HepG2 (cell line): ENCODE data around the gene GHR. TPM values are rescaled to one million over a fixed set of nuclear protein-coding genes. Genes with fewer than 3 reads are reported as not detected.

Experiments
- ATAC-seq: fragments of 200-7000 bp; cut with Tn5 transposase; 3 replicates; pipeline ENCODE4 v1.9.1; 2020; ENCODE audit warnings: mild to moderate bottlenecking, moderate library complexity
- BruUV-seq: library from RNA; stranded (reverse); fragments of 400-500 nt; replicated peaks from 2 replicates; lab custom pipeline; 2021; lab: Mats Ljungman, UMichigan
- CTCF ChIA-PET: fragments of 300-600 bp; formaldehyde crosslinking; extraction: SDS; loops from one replicate; lab custom pipeline; 2021; ENCODE audit warnings: low total read pairs, inconsistent platforms, low intra/inter-chr PET ratio; lab: Yijun Ruan, JAX
- POLR2A ChIA-PET: fragments of 350-600 bp; sonication (Branson Sonifier 250); formaldehyde crosslinking; loops from one replicate; lab custom pipeline; 2020; ENCODE audit warnings: antibody characterized with exemption, inconsistent platforms; lab: Yijun Ruan, JAX
- DNase-seq: peaks from one replicate; pipeline ENCODE4 v3.0.0-alpha.2; 2015; ENCODE audit warnings: low spot score
- FAIRE-seq: peaks from 3 replicates; lab custom pipeline; 2011; peaks lifted over from hg19 to GRCh38; lab: Jason Lieb, UNC
- H2AFZ ChIP-seq: one replicate; pipeline ENCODE4 v1.6.1; 2011; ENCODE audit warnings: low read length, inconsistent platforms
- H3K27ac ChIP-seq: fragments of 300-600 bp; 3 replicates; pipeline ENCODE4 v1.8.0; 2011; ENCODE audit warnings: mixed run types, mild to moderate bottlenecking, mixed read lengths, low read length, inconsistent platforms; ENCODE audit not compliant: insufficient read depth; ENCODE audit errors: extremely low read length
- H3K27me3 ChIP-seq, 2 experiments: fragments of 200-600 bp in 1 of 2; 2 replicates in 1 of 2; 3 replicates in 1 of 2; pipeline versions ENCODE4 v1.6.0 to v1.8.0; 2011; ENCODE audit warnings: low read length in 2 of 2, mild to moderate bottlenecking in 2 of 2, moderate library complexity in 2 of 2, inconsistent platforms in 1 of 2; ENCODE audit not compliant: insufficient read depth in 2 of 2, control insufficient read depth in 1 of 2
- H3K36me3 ChIP-seq, 2 experiments: fragments of 200-600 bp in 1 of 2; replicated peaks in 1 of 2; 2 replicates in 1 of 2; 3 replicates in 1 of 2; pipeline versions ENCODE4 v1.5.1 to v1.8.0; 2011; ENCODE audit warnings: low read length in 2 of 2, inconsistent platforms in 1 of 2; ENCODE audit not compliant: insufficient read depth in 2 of 2, control insufficient read depth in 1 of 2
- H3K4me1 ChIP-seq: 2 replicates; pipeline ENCODE4 v1.5.1; 2012; ENCODE audit warnings: low read length, inconsistent platforms; ENCODE audit not compliant: insufficient read depth
- H3K4me2 ChIP-seq: 2 replicates; pipeline ENCODE4 v1.6.0; 2011; ENCODE audit warnings: low read depth, low read length, inconsistent platforms
- H3K4me3 ChIP-seq, 3 experiments: fragments of 200-600 bp in 1 of 3; sonication (generic), shearing (Covaris generic) in 1 of 3; replicated peaks in 1 of 3; 2 replicates each; pipeline ENCODE4 v1.5.1; 2011 to 2016; ENCODE audit warnings: low read length in 3 of 3, inconsistent platforms in 2 of 3, low read depth in 2 of 3, mild to moderate bottlenecking in 2 of 3, control low read depth in 1 of 3, mixed read lengths in 1 of 3; ENCODE audit not compliant: insufficient read depth in 1 of 3
- H3K79me2 ChIP-seq: one replicate; pipeline ENCODE4 v1.6.1; 2011; ENCODE audit warnings: low read length, inconsistent platforms; ENCODE audit not compliant: insufficient read depth
- H3K9ac ChIP-seq: 2 replicates; pipeline ENCODE4 v1.6.0; 2011; ENCODE audit warnings: mild to moderate bottlenecking, low read depth, low read length, inconsistent platforms; ENCODE audit not compliant: insufficient read depth
- H3K9me3 ChIP-seq: 2 replicates; pipeline ENCODE4 v1.5.1; 2012; ENCODE audit warnings: mild to moderate bottlenecking, low read length
- H4K20me1 ChIP-seq: 2 replicates; pipeline ENCODE4 v1.6.0; 2011; ENCODE audit warnings: inconsistent platforms, mild to moderate bottlenecking, low read length, moderate library complexity; ENCODE audit not compliant: insufficient read depth
- ATF7 ChIP-seq, 2 experiments: fragments of 450-650 bp in 1 of 2; sonication (generic) in 1 of 2; formaldehyde crosslinking in 1 of 2; IDR thresholded peaks; 2 replicates each; pipeline versions ENCODE4 v1.4.0 to v1.6.1; 2016 to 2020; ENCODE audit warnings: antibody characterized with exemption in 1 of 2, mild to moderate bottlenecking in 1 of 2, missing genetic modification reagents in 1 of 2
- GMEB1 ChIP-seq: sonication (generic); formaldehyde crosslinking; IDR thresholded peaks from 2 replicates; pipeline ENCODE4 v1.5.1; 2020; ENCODE audit warnings: missing genetic modification reagents, mild to moderate bottlenecking, borderline replicate concordance
- JARID2 ChIP-seq: sonication (generic); formaldehyde crosslinking; IDR thresholded peaks from 2 replicates; pipeline ENCODE4 v1.8.1; 2023; ENCODE audit warnings: missing genetic modification reagents, inconsistent platforms; ENCODE audit not compliant: insufficient replicate concordance
- KLF9 ChIP-seq: IDR thresholded peaks from 2 replicates; pipeline ENCODE4 v1.6.1; 2016; ENCODE audit warnings: low read depth
- RAD21 ChIP-seq: fragments of 450-650 bp; formaldehyde crosslinking; IDR thresholded peaks from 2 replicates; pipeline ENCODE4 v1.5.0; 2020; ENCODE audit warnings: mild to moderate bottlenecking
- RFXAP ChIP-seq: sonication (generic); formaldehyde crosslinking; IDR thresholded peaks from 2 replicates; pipeline ENCODE4 v1.4.0; 2020; ENCODE audit warnings: missing genetic modification reagents, borderline replicate concordance
- STAG1 ChIP-seq: sonication (generic); formaldehyde crosslinking; IDR thresholded peaks from 2 replicates; pipeline ENCODE4 v1.4.0; 2020; ENCODE audit warnings: missing genetic modification reagents
- ZNF354B ChIP-seq: sonication (generic); formaldehyde crosslinking; IDR thresholded peaks from 2 replicates; pipeline ENCODE4 v1.8.0; 2022; ENCODE audit warnings: mild to moderate bottlenecking, missing genetic modification reagents
- WGBS: methylation state at CpG from one replicate; pipeline ENCODE4 v1.1.6; 2017; ENCODE audit warnings: low lambda C conversion rate; 5-methylcytosine and 5-hydroxymethylcytosine counted together
- in situ Hi-C: cut with HindIII; loops from 2 replicates; pipeline ENCODE4 v1.10.0; 2017; ENCODE audit warnings: low pct_unique_long_range_greater_than_20kb; ENCODE audit not compliant: extremely low pct_ligation_motif_present
- intact Hi-C: fragments of 100-400 bp; cut with micrococcal nuclease; formaldehyde crosslinking; loops from one replicate; pipeline ENCODE4 v1.10.0; 2022; ENCODE audit not compliant: unreplicated experiment
- polyA plus RNA-seq, 8 experiments: library from polyadenylated mRNA; depleted of rRNA in 3 of 8; stranded (reverse) in 7 of 8; unstranded in 1 of 8; fragments of >200 nt; fragmentation: Illumina TruSeq in 4 of 8; extraction: Trizol in 4 of 8; gene quantifications; 2 replicates each; pipeline versions ENCODE4 v1.2.1 to v1.2.3, GENCODE V29; 2011 to 2016; ENCODE audit warnings: low read depth in 4 of 8, missing spikeins in 1 of 8, mixed read lengths in 1 of 8; ENCODE audit not compliant: insufficient read depth in 1 of 8
- total RNA-seq, 5 experiments: library from RNA; depleted of rRNA; stranded (reverse); fragments of >200 nt; fragmentation: Illumina TruSeq; extraction: Trizol; gene quantifications; 2 replicates each; pipeline ENCODE4 v1.2.3, GENCODE V29; 2016; ENCODE audit warnings: low read depth in 1 of 5
- TF ChIP-seq, protein P1 (sequence below): sonication (generic); formaldehyde crosslinking; IDR thresholded peaks from 2 replicates; pipeline ENCODE4 v1.5.0; 2020; ENCODE audit warnings: mild to moderate bottlenecking, missing genetic modification reagents, moderate library complexity

GHR gene
- total and polyA plus RNA-seq, 2 of the 13 experiments (the other 11 are each of a cell fraction or from before 2014, with no cell fraction given), result 0.07 TPM; not detected in 1

- WGBS, result 34% methylated on average over 1 of the region's 1 CpG
- no peaks in the 10 kb centered on the region for H3K36me3 ChIP-seq
- H3K4me3 ChIP-seq, result no peak overlapping the region
- no peak overlapping the region for H3K27ac ChIP-seq
- DNase-seq (no peak), ATAC-seq (no peak)
- TF ChIP-seq RAD21 (CRISPR knock-in tag) (no peak), GMEB1 (no peak), ZNF354B (no peak), KLF9 (CRISPR knock-in tag) (no peak), ATF7 (IDR thresholded peaks at IDR 0.05) (peak; percentile 86), ATF7 (CRISPR knock-in tag; IDR thresholded peaks at IDR 0.05) (no peak), JARID2 (CRISPR knock-in tag) (no peak)
- TF ChIP-seq, all 625 proteins: peak for 1
- CTCF ChIA-PET, result no interaction called here
- Histone ChIP-seq H4K20me1 (no peaks in the 10 kb centered on the region), H3K9me3 (no peaks in the 10 kb centered on the region), H3K4me2 (no peak overlapping the region), H3K4me1 (no peaks in the 10 kb centered on the region), H3K27me3 (no peaks in the 10 kb centered on the region), H3K79me2 (no peaks in the 10 kb centered on the region), H3K9ac (no peak overlapping the region), H2AFZ (no peak overlapping the region)
- FAIRE-seq, result no peak
- POLR2A ChIA-PET, result no interaction called here
- intact Hi-C loops, result no loop called here
- no TSS peak for BruUV-seq
- in situ Hi-C loops, result no loop called here
Observed at GRCh38 chr5:42740920-42741319, 317.7 kb downstream of the GHR start.

DNA sequence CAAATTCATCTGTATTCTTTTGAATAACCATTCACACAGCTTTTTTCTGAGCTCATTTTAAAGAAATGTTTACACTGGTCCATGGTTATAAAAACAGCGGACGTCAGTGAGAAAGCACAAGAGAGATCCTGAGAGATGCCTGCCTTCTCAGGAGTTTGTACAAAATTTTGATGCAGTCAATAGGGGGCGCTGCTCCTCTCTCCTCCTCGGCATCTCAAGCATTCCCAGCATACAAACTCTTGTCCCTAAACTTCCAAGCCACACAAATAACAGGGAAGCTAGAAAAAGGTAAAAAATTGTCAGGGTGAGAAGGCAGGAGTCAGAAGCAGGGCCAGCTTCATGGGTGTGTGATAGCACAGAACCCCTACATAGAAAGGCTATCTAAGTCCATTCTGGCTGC lies 322.2 kb downstream of the GHR start:
- DNase-seq, result peak; percentile 14
- in situ Hi-C loops (no loop called here), intact Hi-C loops (no loop called here)
- Histone ChIP-seq H3K79me2 (no peaks in the 10 kb centered on the region), H3K27me3 (no peaks in the 10 kb centered on the region), H3K4me3 (no peak overlapping the region), H3K9me3 (no peaks in the 10 kb centered on the region), H3K4me1 (no peaks in the 10 kb centered on the region), H3K36me3 (no peaks in the 10 kb centered on the region), H4K20me1 (no peaks in the 10 kb centered on the region), H3K4me2 (no peak overlapping the region), H3K27ac (no peak overlapping the region), H2AFZ (no peak overlapping the region), H3K9ac (no peak overlapping the region)
- ATAC-seq, result peak; percentile 52; the same call in 2 of the 3 replicates
- ChIA-PET CTCF (interaction anchor here (0.8 kb wide), 1 partner anchor 144 kb away, joined by 3 read pairs; no protein-coding TSS in a partner anchor), POLR2A (no interaction called here)
- BruUV-seq, result no TSS peak
- FAIRE-seq, result peak; percentile 40
- TF ChIP-seq, protein P1, sequence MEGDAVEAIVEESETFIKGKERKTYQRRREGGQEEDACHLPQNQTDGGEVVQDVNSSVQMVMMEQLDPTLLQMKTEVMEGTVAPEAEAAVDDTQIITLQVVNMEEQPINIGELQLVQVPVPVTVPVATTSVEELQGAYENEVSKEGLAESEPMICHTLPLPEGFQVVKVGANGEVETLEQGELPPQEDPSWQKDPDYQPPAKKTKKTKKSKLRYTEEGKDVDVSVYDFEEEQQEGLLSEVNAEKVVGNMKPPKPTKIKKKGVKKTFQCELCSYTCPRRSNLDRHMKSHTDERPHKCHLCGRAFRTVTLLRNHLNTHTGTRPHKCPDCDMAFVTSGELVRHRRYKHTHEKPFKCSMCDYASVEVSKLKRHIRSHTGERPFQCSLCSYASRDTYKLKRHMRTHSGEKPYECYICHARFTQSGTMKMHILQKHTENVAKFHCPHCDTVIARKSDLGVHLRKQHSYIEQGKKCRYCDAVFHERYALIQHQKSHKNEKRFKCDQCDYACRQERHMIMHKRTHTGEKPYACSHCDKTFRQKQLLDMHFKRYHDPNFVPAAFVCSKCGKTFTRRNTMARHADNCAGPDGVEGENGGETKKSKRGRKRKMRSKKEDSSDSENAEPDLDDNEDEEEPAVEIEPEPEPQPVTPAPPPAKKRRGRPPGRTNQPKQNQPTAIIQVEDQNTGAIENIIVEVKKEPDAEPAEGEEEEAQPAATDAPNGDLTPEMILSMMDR, result peak; percentile 57
- TF ChIP-seq STAG1 (CRISPR knock-in tag) (peak; percentile 54), RFXAP (CRISPR knock-in tag) (no peak)
- WGBS, result 9% methylated on average over 4 of the region's 4 CpGs
